Suppressor macrophage treated with lipopolysaccharide for 1 hour (primary cell): ENCODE data around the gene STT3B.

Source experiments
- DNase-seq, 3 donors: peaks; one replicate each; pipeline ENCODE4 v3.0.0-alpha.2; 2020 to 2022

STT3B gene

DNA sequence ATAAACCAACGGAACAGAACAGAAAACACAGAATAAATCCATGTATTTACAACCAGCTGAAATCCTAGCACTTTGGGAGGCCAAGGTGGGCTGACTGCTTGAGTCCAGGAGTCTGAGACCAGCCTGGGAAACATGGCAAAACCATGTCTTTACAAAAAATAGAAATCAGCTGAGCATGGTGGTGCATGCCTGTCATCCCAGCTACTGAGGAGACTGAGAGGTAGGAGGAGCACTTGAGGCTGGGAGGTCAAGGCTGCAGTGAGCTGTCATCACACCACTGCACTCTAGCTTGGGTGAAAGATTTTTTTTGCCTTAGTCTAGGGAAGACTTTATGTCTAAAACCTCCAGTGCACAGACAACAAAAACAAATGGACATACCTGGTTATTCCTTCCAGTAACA is 120.7 kb downstream of the STT3B start:
- DNase-seq = no peak

GRCh38 chr3:31654998-31655397 is 122.3 kb downstream of the STT3B start:
- DNase-seq = no peak

DNA sequence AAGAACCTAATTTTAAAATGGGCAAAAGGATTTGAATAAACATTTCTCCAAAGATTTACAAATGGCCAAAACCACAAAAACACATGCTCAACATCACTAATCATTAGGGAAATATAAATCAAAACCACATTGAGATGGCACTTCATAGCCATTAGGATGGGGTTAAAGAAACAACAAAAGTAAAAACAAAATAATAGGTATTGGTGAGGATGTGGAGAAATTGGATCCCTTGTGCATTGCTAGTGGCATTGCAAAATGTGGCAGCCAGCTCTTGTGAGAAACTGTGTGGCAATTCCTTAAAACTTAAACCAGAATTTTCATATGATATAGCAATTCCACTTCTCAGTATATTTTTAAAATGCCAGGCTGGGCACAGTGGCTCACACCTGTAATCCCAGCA is 126.5 kb downstream of the STT3B start:
- no peak for DNase-seq

GRCh38 chr3:31661286-31661685 is 128.6 kb downstream of the STT3B start:
- DNase-seq = no peak

DNA sequence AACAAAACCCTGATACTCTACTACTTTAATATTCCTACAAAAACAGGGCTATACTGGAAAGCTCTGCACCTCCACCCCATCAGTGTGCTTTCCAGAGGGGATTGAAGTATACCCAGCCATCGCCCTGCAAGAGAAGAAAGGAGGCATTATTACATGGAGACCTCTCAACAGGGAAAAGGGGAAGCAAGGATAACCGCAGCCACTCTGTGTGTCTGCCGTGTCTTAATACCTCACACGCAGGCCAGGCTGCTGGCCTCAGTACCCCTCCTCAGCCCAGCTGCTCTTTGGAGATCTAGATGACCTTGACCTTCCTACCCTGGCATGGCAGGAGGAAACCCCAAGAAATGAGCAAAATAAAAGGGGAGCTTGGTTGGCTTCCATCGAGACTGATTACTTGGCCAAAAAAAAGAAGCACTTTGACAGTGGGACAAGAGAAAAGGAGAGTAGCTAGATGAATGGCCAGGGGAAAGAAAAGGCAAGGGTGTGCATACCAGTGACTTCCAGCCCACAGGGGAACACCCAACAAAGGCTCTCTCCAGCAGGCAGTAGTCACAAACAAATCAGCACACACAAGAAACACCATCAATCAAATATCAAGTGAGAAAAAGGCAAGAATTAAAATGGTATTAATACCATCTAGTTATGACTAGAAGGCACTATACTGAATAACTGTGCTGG is 129.4 kb downstream of the STT3B start:
- DNase-seq = no peak

- DNase-seq = no peak
Observed at GRCh38 chr3:31664031-31664430, 131.3 kb downstream of the STT3B start.

DNA sequence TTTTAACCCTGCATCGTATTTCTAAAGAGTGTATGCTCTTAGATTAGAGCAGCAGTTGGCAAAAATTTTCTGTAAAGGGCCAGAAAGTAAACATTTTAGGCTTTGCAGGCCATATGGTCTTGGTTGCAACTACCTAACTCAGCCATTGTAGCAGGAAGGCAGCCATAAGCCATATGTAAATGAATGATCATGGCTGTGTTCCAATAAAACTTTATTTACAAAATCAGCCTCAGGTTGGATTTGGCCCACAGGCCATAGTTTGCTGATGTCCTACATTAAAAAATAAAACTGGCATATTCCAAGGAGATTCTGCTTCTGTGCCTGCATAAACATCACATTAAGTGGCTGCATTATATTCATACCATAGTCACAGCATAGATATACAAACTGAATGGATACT is 134.9 kb downstream of the STT3B start:
- DNase-seq = no peak

GRCh38 chr3:31668242-31668641 is 135.5 kb downstream of the STT3B start:
- peak; percentile 56 to 61 (median 59) for DNase-seq

DNA sequence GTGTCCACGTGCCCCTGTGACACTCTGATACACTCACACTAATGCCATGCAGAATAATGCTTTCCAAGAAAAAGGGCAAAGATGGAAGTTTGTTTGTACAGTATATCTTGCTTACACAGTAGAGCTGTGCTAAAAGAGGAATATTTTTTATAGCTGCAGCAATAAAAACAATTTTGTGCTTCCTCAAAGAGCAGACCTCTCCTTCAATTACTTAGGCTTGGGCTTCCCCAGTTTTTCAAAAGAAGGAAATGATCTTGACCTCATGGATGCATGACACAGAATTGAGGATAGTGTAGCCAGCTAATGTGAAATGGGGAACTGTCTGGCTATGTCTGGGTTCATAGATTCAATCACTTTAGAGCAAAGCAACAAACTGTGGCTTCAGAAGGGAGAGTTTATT is 137.4 kb downstream of the STT3B start:
- peak; percentile 80 to 95 (median 94) for DNase-seq

DNA sequence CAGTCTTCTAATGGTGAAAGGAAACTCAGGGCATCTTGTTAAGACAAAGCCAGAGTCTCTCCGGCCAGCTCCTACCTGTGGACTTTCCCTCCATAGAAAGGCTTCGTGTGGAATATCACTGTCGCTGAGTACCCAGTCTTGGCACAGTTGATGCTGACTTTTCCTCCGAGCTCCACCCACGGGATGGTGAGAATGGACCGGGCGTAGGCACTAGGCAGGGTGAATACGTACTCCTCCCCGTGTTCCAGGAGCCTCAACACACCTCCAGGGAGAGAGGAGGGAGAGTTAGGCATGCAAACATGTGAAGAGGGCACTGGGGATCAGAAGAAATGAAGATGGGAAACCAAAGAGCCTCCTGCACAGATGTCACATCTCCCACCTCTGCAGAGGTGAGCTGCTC is 138.0 kb downstream of the STT3B start:
- no peak for DNase-seq

- DNase-seq = peak; percentile 38 to 50 (median 44)
Observed at GRCh38 chr3:31671451-31671850, 138.7 kb downstream of the STT3B start.

- peak; percentile 22 to 69 (median 66) for DNase-seq
Observed at GRCh38 chr3:31671976-31672375, 139.3 kb downstream of the STT3B start.

DNA sequence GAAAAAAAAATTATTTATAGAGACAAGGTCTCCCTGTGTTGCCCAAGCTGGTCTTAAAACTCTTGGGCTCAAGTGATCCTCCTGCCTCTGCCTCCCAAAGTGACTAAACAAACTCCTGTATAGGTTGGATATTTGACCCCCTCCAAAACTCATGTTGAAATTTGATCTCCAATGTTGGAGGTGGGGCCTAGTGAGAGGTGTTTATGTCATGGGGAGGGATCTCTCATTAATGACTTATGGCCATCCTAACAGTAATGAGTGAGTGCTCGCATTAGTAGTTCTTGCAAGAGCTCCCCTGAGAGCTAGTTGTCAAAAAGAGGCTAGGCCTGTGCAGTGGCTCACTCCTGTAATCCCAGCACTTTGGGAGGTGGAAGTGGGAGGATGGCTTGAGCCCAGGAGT is 141.2 kb downstream of the STT3B start:
- no peak for DNase-seq

GRCh38 chr3:31676556-31676955 is 143.8 kb downstream of the STT3B start:
- no peak for DNase-seq

DNA sequence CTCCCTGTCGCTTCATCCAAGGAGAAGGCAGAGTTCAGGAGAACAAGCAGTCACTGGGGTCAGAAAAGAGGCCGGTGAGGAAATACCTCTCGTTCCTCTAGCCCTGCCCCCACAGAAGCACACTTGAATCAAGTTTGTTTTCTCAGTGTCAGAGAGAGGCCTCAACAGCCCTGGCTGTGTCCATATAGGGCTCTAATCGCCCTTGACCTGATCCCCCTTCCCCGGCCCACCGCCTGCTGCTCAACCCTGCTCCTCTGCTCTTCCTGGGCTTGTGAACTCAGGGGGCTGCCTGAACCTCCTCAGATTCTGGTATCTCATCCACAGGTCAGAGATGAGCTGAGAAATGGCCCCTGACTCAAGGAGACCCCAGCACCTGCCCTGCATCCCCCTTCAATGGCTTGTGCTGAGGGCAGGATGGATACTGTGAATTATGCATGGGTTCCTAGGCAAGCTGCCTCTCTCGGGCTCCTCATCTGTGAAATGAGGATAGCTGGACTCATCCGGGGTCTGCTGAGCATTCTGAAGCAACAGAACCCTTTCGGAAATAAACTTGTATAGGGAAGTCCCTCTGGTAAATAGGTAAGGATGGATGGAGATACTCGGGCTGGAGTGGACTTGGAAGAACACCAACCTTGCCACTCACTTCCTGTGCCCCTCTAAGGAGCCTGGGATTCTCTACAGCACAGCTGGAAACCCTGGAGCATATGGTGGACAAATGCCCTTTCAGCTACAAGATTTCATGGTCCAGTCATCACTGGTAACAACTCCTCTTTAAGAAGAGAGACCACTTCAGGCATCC is 147.5 kb downstream of the STT3B start:
- no peak for DNase-seq
